ENCODE results near the gene SLC39A2. TPM values are rescaled to one million over a fixed set of nuclear protein-coding genes. Genes with fewer than 3 reads are reported as not detected.

SLC39A2 gene
- total and polyA plus RNA-seq, 2 experiments from 2014 or later: not detected

- TF ChIP-seq ZNF462 (CRISPR knock-in tag; IDR thresholded peaks at IDR 0.05): no peak
- TF ChIP-seq ZNF331 (CRISPR knock-in tag; IDR thresholded peaks at IDR 0.05; ENCODE audit: low read depth): no peak
- TF ChIP-seq EZH2phosphoT487 (IDR thresholded peaks at IDR 0.05; ENCODE audit: unreplicated experiment): no peak
These were observed 17.5 kb downstream of the SLC39A2 start (continued) for GRCh38 chr14:21016413-21017190.

- Histone ChIP-seq H3K27ac (ENCODE audit: low read depth) (no peak overlapping the region), H2AFZ (no peak overlapping the region), H3K36me3 (ENCODE audit: insufficient read depth) (no peaks in the 10 kb centered on the region), H3K4me2 (no peak overlapping the region), H3K27me3 (ENCODE audit: insufficient read depth) (peaks cover 5% of the 10 kb centered on the region), H3K4me3 (no peak overlapping the region), H3K4me1 (ENCODE audit: insufficient read depth) (0 out of 2 replicates have a peak, but pooled peaks cover 7% of the 10 kb centered on the region), H4K20me1 (replicated peaks; ENCODE audit: insufficient read depth) (no peaks in the 10 kb centered on the region), H3K79me2 (replicated peaks; ENCODE audit: insufficient read depth) (no peaks in the 10 kb centered on the region), H3K9me2 (ENCODE audit: insufficient read depth) (no peaks in the 10 kb centered on the region), H3F3A (replicated peaks; ENCODE audit: low read depth) (no peaks in the 10 kb centered on the region)
- DNase-seq (ENCODE audit: low spot score) (no peak), ATAC-seq (no peak)
- H3K27ac Mint-ChIP-seq: no peak overlapping the region
- H3K4me3 Mint-ChIP-seq: no peak overlapping the region
- no peaks in the 10 kb centered on the region; the same call in 2 of the 3 replicates for H3K9me3 Mint-ChIP-seq
- peaks cover 7% of the 10 kb centered on the region for H3K27me3 Mint-ChIP-seq (ENCODE audit: insufficient read depth, low read depth, poor library complexity)
- peaks cover 16% of the 10 kb centered on the region for H3K4me1 Mint-ChIP-seq
- peaks cover 16% of the 10 kb centered on the region for H3K36me3 Mint-ChIP-seq (ENCODE audit: low read depth)
- TF ChIP-seq JUNB (IDR thresholded peaks at IDR 0.05; ENCODE audit: unreplicated experiment): no peak
- TF ChIP-seq POLR2AphosphoS5 (IDR thresholded peaks at IDR 0.05; ENCODE audit: low read depth): no peak
- TF ChIP-seq ZNF462 (CRISPR knock-in tag; IDR thresholded peaks at IDR 0.05): no peak
- TF ChIP-seq EZH2 (IDR thresholded peaks at IDR 0.05; ENCODE audit: low read depth, unreplicated experiment): no peak
- no peak for TF ChIP-seq CREB1 (CRISPR knock-in tag; IDR thresholded peaks at IDR 0.05; ENCODE audit: low read depth)
- no peak for TF ChIP-seq NANOG (IDR thresholded peaks at IDR 0.05; ENCODE audit: borderline replicate concordance)
These were observed 18.6 kb downstream of the SLC39A2 start for GRCh38 chr14:21017528-21018245.
